OCI-LY7 (cell line): ENCODE results near the gene BRD2. TPM values are rescaled to one million over a fixed set of nuclear protein-coding genes. Genes with fewer than 3 reads are reported as not detected.

ENCODE experiments used
- BruUV-seq: library from RNA; stranded (reverse); fragments of 400-500 nt; replicated peaks from 2 replicates; lab custom pipeline; 2021; lab: Mats Ljungman, UMichigan
- CTCF ChIA-PET: fragments of 300-600 bp; sonication (Branson Sonifier 250); formaldehyde crosslinking; loops from one replicate; lab custom pipeline; 2022; ENCODE audit warnings: antibody characterized with exemption; ENCODE audit not compliant: unreplicated experiment; lab: Charles Lee
- POLR2A ChIA-PET: fragments of 300-600 bp; sonication (Branson Sonifier 250); formaldehyde crosslinking; loops from one replicate; lab custom pipeline; 2022; ENCODE audit warnings: antibody characterized with exemption; lab: Charles Lee
- DNase-seq: peaks from one replicate; pipeline ENCODE4 v3.0.0-alpha.2; 2015; ENCODE audit warnings: low spot score
- H2AFZ ChIP-seq: fragments of 200-600 bp; sonication (generic), shearing (Covaris generic); 2 replicates; pipeline ENCODE4 v1.6.1; 2014; ENCODE audit warnings: mild to moderate bottlenecking, antibody characterized with exemption, low read length, moderate library complexity
- H3K27ac ChIP-seq: fragments of 200-600 bp; sonication (generic); 2 replicates; pipeline ENCODE4 v1.5.1; 2014; ENCODE audit warnings: mixed run types, low read depth, mild to moderate bottlenecking, moderate library complexity, low read length, inconsistent platforms; ENCODE audit not compliant: poor library complexity, severe bottlenecking
- H3K36me3 ChIP-seq: fragments of 200-600 bp; sonication (generic); 2 replicates; pipeline ENCODE4 v1.6.1; 2014; ENCODE audit warnings: mild to moderate bottlenecking, antibody characterized with exemption, low read length, moderate library complexity, mixed read lengths; ENCODE audit not compliant: insufficient read depth
- H3K4me1 ChIP-seq: fragments of 200-600 bp; sonication (generic); 2 replicates; pipeline ENCODE4 v1.5.1; 2014; ENCODE audit warnings: mild to moderate bottlenecking, low read length; ENCODE audit not compliant: insufficient read depth, poor library complexity, severe bottlenecking
- H3K4me2 ChIP-seq: fragments of 200-600 bp; sonication (generic); 2 replicates; pipeline ENCODE4 v1.6.1; 2014; ENCODE audit warnings: mild to moderate bottlenecking, low read length
- H3K4me3 ChIP-seq: fragments of 200-600 bp; sonication (generic); 2 replicates; pipeline ENCODE4 v1.5.1; 2014; ENCODE audit warnings: mild to moderate bottlenecking, low read depth, low read length; ENCODE audit not compliant: poor library complexity, severe bottlenecking
- H3K79me2 ChIP-seq: fragments of 200-600 bp; sonication (generic); 2 replicates; pipeline ENCODE4 v1.6.1; 2016; ENCODE audit warnings: low read depth, mild to moderate bottlenecking, low read length, moderate library complexity, mixed read lengths; ENCODE audit not compliant: insufficient read depth
- H3K9me2 ChIP-seq: fragments of 200-600 bp; sonication (generic); 2 replicates; pipeline ENCODE4 v1.6.1; 2016; ENCODE audit warnings: mild to moderate bottlenecking, low read length, mixed read lengths; ENCODE audit not compliant: insufficient read depth
- H3K9me3 ChIP-seq: fragments of 200-600 bp; sonication (generic); 2 replicates; pipeline ENCODE4 v1.6.1; 2014; ENCODE audit warnings: mild to moderate bottlenecking, mixed run types, low read length, mixed read lengths
- H4K20me1 ChIP-seq: fragments of 200-600 bp; sonication (generic); 2 replicates; pipeline ENCODE4 v1.6.1; 2014; ENCODE audit warnings: mild to moderate bottlenecking, antibody characterized with exemption, low read length, moderate library complexity, mixed read lengths; ENCODE audit not compliant: insufficient read depth
- EZH2phosphoT487 ChIP-seq: fragments of 200-600 bp; sonication (generic); IDR thresholded peaks from 2 replicates; pipeline ENCODE4 v1.6.1; 2018; ENCODE audit warnings: low read depth, borderline replicate concordance, mild to moderate bottlenecking, mixed run types, antibody characterized with exemption, low read length, moderate library complexity, mixed read lengths
- intact Hi-C: fragments of 100-400 bp; cut with micrococcal nuclease; formaldehyde crosslinking; loops from one replicate; pipeline ENCODE4 v1.10.0; 2022; ENCODE audit not compliant: unreplicated experiment
- total RNA-seq, 2 experiments: library from RNA; depleted of rRNA in 1 of 2; stranded (reverse); fragments of >200 nt in 1 of 2; shearing (Covaris generic) in 1 of 2; gene quantifications; 2 replicates each; pipeline ENCODE4 v1.2.3, GENCODE V29; 2014 to 2022
- TF ChIP-seq, protein P1 (sequence below): fragments of 200-600 bp; sonication (generic); conservative IDR thresholded peaks from 2 replicates; pipeline ENCODE4 v1.5.1; 2014; ENCODE audit warnings: mild to moderate bottlenecking, antibody characterized with exemption, low read length, moderate library complexity, mixed read lengths

The BRD2 gene
- total RNA-seq, 2 experiments from 2014 or later: 236 to 326 TPM

- Histone ChIP-seq H2AFZ (no peak overlapping the region), H3K79me2 (peaks cover 46% of the 10 kb centered on the region), H3K9me3 (no peaks in the 10 kb centered on the region), H3K4me1 (peaks cover 50% of the 10 kb centered on the region), H3K4me2 (no peak overlapping the region), H3K9me2 (no peaks in the 10 kb centered on the region), H4K20me1 (peaks cover 17% of the 10 kb centered on the region), H3K4me3 (no peak overlapping the region), H3K27ac (no peak overlapping the region), H3K36me3 (peaks cover 86% of the 10 kb centered on the region)
- POLR2A ChIA-PET: interaction anchor here (0.5 to 1.5 kb wide), 2 partner anchors 9 to 10 kb away, joined by 6 to 22 read pairs; no protein-coding TSS in a partner anchor
- CTCF ChIA-PET: no interaction called here
- TF ChIP-seq, protein P1, sequence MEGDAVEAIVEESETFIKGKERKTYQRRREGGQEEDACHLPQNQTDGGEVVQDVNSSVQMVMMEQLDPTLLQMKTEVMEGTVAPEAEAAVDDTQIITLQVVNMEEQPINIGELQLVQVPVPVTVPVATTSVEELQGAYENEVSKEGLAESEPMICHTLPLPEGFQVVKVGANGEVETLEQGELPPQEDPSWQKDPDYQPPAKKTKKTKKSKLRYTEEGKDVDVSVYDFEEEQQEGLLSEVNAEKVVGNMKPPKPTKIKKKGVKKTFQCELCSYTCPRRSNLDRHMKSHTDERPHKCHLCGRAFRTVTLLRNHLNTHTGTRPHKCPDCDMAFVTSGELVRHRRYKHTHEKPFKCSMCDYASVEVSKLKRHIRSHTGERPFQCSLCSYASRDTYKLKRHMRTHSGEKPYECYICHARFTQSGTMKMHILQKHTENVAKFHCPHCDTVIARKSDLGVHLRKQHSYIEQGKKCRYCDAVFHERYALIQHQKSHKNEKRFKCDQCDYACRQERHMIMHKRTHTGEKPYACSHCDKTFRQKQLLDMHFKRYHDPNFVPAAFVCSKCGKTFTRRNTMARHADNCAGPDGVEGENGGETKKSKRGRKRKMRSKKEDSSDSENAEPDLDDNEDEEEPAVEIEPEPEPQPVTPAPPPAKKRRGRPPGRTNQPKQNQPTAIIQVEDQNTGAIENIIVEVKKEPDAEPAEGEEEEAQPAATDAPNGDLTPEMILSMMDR: no peak
- no peak for TF ChIP-seq EZH2phosphoT487
- intact Hi-C loops: no loop called here
- DNase-seq: no peak
- BruUV-seq: TSS peak; percentile 22
These were observed 12.2 kb downstream of the BRD2 start for GRCh38 chr6:32980488-32981038.

DNA sequence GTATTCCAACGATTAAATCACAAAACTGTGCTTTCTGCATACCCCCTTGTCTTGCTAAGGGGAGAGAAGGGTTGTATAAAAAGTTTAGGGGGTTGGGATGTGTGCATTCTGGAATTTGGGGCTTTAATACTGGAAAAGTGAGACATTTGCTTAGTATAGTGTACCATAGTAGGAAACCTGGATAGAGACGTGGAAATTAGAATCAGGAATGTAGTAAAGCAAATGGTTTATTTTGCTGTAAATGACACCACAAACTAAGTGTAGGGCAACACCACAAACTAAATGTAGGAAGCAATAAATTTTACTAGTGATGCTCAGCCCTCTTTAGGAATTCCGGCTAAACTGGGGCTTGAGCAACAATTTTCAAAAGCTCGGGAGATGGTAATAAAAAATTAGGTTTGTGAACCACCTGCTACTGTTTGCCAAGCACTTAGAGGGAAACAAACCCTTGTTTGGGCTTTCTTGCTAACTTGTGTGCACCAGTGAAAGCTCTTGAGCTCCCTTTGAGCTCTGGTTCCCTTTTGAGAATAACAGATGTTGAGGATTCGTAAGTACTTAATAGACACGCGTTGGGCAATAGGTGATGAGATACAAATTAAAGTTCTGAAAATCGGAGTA is 13.8 kb downstream of the BRD2 start:
- H4K20me1 ChIP-seq: peaks cover 5% of the 10 kb centered on the region; the same call in 1 of the 2 replicates
- intact Hi-C loops: no loop called here
- no peaks in the 10 kb centered on the region for H3K9me3 ChIP-seq
- peak; percentile 52 for DNase-seq
- no peak overlapping the region for H3K4me2 ChIP-seq
- H3K27ac ChIP-seq: peak overlapping the region; percentile 55
- H3K79me2 ChIP-seq: peaks cover 30% of the 10 kb centered on the region
- peaks cover 34% of the 10 kb centered on the region for H3K4me1 ChIP-seq
- BruUV-seq: no TSS peak
- H3K4me3 ChIP-seq: no peak overlapping the region
- ChIA-PET POLR2A (interaction anchor here (0.7 to 3.9 kb wide), 5 partner anchors 8 to 124 kb away, joined by 3 to 47 read pairs (median 7); partner anchors contain the start of gene BRD2), CTCF (interaction anchor here (1.2 kb wide), 1 partner anchor 35 kb away, joined by 3 read pairs; no protein-coding TSS in a partner anchor)
- no peak overlapping the region for H2AFZ ChIP-seq
- H3K9me2 ChIP-seq: no peaks in the 10 kb centered on the region
- H3K36me3 ChIP-seq: peaks cover 69% of the 10 kb centered on the region
- no peak for TF ChIP-seq EZH2phosphoT487
- TF ChIP-seq, protein P1: no peak
